SKM-1 (cell line): ENCODE results near the gene MCOLN3.
A peak's percentile ranks its signal among the peaks of the same experiment; 100 is the strongest.
"Not testable (repeated sequence)": the region's sequence is repeated elsewhere in the genome, so short reads cannot be mapped to it uniquely, and the experiment has no call there.

Source experiments
- DNase-seq: peaks from one replicate; lab custom pipeline; 2025; ENCODE audit not compliant: unreplicated experiment; lab: John Stamatoyannopoulos, UW

Gene MCOLN3

GRCh38 chr1:84995484-84996334, 52.6 kb downstream of the MCOLN3 start:
- DNase-seq, result no peak

GRCh38 chr1:84991097-84991920, 57.0 kb downstream of the MCOLN3 start:
- peak; percentile 53 for DNase-seq

- DNase-seq, result no peak
These were observed 59.7 kb downstream of the MCOLN3 start for GRCh38 chr1:84988588-84988987.

- not testable (repeated sequence) for DNase-seq
These were observed 61.7 kb downstream of the MCOLN3 start for GRCh38 chr1:84986561-84986960.

- no peak for DNase-seq
These were observed 62.9 kb downstream of the MCOLN3 start for GRCh38 chr1:84985365-84985764.

GRCh38 chr1:84982395-84982794, 65.9 kb downstream of the MCOLN3 start:
- no peak for DNase-seq

- no peak for DNase-seq
These were observed 73.3 kb downstream of the MCOLN3 start for GRCh38 chr1:84975035-84975434.

GRCh38 chr1:84973498-84974334, 74.6 kb downstream of the MCOLN3 start:
- no peak for DNase-seq

GRCh38 chr1:84972377-84972987, 75.8 kb downstream of the MCOLN3 start:
- no peak for DNase-seq

GRCh38 chr1:84971957-84972356, 76.3 kb downstream of the MCOLN3 start:
- DNase-seq, result no peak

- no peak for DNase-seq
These were observed 78.6 kb downstream of the MCOLN3 start for GRCh38 chr1:84969489-84970250.

- DNase-seq, result no peak
These were observed 79.4 kb downstream of the MCOLN3 start for GRCh38 chr1:84968865-84969264.

- DNase-seq, result no peak
These were observed 80.2 kb downstream of the MCOLN3 start for GRCh38 chr1:84968101-84968500.
